HG03558 (cell line): ENCODE data around the gene EPAS1.

ENCODE experiments used
- ATAC-seq: cut with Tn5 transposase; IDR thresholded peaks from one replicate; pipeline ENCODE4 v1.9.1; 2021; ENCODE audit warnings: moderate number of reproducible peaks; ENCODE audit not compliant: unreplicated experiment; ENCODE audit errors: extremely low read depth

The EPAS1 gene

DNA sequence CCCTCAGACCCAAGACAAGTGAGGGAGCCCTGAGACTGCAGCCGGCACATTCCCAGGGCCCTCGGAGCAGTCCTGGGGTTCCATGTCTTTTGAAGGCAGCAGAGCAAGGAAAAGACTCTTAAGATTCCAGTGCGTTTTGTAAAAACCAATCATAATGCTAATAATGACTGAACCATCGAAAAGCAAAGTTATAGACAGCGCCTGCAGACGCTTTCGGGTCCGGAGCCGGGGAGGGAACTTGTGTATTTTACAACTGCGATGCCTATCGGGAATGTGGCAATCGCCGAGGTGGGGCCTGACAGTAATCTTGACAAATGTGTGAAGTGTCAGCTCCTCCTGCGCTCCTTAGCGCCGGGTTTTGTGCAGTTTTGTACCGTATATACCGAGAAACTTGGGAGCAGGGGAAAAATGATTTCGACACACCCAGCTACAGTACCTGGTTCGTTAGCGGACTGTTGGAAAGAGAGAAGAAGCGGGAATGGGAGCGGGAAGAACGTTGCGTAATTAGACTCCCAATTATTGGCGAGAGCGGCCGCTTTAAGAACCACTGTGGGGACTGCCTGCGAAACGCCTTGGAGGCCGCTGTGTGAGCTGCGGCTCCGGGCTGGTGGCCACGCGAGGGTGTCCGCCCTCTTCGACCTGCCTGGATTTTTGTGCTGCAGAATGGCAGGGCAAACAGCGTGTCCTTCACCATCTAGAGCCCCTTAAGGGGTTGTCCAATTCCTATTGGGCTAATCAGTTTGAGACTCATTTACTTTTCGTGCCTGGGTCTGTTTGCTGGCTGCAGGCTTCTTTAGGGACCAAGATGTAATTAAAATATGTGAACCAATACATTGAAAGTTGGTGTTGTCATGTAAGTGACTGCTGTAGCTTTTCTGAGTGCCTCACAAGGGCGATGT, 2.4 kb downstream of the EPAS1 start:
- ATAC-seq = no peak

DNA sequence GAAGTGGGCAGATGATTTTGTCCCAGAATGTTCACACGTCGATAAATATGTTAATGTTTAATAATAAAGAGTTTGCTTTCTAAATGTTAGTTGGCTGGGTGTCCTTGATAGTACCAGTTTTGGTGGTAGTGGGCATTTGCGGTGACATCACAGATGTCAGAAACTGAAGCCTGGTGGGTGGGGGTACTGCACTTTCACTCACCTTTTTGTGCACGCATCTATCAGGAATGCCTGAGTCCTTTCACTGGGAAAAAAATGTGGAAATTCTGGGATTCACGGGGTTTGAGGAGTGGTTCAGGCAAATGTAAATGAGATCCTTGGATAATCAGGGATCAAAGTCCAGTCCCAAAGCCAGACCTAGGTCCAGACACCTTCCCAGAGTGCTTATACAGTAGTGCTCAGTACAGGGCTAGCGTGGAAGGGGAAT, 3.2 kb downstream of the EPAS1 start:
- no peak for ATAC-seq

DNA sequence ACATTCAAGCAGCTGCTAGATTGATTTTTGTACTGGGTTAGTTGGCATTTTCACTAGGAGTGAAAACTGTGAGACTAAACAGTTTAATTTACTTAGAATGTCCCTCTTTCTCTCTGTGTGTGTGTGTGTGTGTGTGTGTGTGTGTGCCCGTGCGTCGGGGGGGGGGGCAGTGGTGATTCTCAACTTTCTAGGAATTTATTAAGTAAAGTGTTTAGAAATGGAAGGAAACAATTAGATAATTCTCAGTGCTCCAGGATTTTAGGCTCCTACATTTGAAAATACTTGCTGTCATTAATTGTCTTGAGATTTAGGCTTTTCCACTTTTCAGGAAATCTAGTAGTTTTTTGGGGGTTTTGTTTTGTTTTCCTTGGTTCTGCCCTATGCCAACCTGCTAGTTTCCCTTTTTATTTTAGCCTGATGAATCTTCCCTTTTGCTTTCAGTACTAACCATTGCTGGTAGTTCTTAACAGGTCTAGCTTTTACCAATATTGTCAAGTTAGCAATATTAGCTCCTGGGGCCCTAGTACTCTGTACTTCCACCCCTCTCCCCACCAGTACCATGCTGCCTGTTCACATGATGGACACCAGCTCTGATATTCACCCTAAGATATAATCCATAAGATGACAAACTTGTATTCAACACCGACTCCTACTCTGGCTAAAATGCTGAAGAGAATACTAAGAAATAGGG, 4.9 kb downstream of the EPAS1 start:
- no peak for ATAC-seq

DNA sequence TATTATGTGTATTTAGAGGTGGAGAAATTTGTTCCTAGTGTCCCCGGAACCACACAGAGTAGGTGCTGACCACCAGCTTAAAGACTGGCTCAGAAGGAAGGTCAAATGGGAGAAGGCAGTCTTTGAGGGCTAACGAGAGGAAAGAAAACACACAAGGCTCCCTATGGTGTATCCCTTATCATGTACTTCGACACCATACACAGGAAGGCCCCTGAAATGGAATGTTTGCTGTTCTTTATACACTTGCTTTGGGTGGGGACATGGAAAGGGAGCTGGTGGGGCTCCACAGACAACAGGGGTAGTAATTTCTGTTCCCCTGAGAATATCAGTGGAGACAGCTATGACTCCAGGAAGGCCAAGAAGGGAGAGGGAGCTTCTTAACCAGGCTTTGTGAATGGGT, 6.0 kb downstream of the EPAS1 start:
- ATAC-seq = no peak

DNA sequence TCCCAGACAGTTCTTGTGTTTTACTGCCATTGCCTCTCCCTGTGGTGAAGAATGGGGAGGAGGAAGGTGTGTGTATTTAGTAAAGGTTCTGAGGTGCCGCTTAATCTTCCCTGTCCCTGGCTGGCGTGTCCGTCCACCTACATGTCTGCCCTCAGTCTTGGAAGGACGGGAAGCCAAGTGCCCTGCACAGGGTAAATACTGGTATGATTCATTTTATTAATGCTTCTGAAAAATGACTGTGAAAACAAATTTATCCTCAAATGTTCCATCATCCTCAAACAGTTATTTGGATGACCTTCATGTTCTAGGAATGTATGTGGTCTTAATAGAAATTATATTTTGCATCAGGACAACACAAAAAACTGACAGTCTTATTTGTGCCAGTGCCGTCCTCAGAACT, 6.6 kb downstream of the EPAS1 start:
- no peak for ATAC-seq

DNA sequence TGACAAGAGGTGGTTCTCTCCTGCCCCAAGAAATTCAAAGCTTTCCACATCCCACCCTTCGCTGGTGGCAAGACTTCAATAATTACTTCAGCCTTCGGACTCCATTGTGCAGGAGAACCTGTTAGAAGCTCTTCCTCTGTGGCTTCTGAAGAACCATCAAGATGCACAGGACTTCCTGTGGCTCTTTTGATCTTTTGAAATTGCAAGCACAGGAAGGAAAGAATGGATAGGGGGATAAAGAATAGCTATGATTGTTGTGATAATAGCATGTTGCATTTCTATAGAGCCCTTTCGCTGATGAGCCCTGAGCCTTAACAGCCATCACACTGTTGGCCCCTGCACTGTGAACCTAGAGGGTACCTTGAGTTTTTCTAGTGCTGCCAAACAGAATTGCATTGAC, 7.4 kb downstream of the EPAS1 start:
- no peak for ATAC-seq

DNA sequence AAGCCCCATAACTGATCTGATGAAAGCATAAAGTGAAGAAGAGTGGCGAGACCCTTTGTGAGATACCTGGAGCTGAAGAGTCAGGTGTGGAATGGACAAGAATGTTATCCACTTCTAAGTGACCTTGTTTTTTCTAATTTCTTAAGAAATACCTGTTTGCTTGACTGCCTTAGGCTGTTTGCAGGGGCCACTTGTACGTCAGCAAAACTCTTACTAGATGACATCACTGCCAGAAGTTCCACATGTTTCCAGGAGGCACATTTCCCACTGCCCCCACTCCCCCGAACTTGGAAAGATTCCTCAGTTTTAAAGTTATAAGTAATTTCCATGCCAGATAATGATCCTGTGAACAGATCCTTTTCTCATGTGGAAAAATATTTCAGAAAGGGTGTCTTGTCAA, 8.0 kb downstream of the EPAS1 start:
- ATAC-seq = no peak

DNA sequence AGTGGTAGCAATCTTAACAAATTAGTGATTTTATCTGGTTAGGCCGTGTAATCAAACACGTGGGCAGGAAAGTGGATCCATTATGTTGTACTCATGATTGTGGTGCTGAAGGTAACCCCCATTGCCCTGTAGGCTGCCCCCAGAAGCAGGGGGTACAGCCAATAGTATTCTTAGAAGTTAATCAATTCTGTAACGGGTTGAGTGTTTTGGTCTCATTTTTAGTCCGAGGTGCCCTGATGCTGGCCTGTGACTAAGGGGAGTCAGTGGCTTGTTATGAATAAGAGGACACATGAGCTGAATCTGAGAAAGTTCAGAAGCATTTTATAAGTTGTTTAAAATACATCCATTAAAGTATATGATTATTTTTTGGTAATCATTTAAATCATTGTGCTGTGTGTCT, 8.6 kb downstream of the EPAS1 start:
- no peak for ATAC-seq

DNA sequence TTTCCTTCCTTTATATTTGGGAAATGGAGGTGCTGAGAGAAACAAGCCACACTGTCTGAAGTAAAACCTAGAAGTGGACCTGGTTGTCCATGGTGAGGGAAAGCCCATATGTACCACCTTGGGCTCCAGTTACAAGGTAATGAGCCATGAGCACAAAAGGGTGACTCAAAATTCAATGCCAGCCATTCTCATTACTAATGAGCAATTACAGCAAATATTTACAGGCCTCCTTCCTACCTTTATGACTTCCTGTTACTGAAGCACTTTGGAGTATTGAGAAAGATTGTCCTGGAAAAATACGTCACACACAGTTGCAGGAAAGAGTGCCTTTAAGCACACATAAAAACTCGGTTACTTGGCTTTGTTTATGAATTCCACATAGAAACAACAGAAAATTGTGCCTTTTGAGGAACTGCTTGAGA, 9.1 kb downstream of the EPAS1 start:
- no peak for ATAC-seq

DNA sequence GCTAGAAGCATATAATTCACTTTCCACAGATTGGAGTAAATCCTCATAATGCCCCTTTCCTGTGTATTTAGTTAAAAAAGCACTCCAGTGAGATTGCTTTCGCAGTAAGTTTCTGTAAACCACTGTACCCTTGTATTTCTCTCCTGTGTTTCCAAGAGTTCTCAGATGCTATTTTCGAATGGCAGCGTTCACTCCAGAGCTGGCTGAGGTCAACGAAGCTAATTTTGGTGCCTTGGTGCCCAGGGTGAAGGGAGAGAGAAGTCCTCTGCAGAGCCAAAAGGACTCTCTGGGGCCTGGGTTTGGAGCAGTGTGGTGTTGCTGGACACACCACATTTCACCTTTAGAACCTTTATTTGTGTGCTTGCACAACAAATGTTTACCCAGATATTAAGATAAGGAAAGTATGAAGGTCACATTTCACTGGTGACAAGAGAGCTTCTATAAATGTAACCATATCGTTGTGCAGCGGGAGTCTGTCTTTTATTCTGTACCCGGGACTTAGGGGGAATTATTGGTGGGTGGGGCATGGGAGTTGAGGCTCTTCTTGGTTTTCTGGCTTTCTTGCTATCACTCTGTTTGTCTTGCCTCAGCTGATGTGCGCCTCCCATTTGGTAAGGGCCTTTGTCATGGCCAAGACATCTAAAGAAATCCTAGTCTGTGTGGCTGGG, 9.9 kb downstream of the EPAS1 start:
- ATAC-seq = no peak

DNA sequence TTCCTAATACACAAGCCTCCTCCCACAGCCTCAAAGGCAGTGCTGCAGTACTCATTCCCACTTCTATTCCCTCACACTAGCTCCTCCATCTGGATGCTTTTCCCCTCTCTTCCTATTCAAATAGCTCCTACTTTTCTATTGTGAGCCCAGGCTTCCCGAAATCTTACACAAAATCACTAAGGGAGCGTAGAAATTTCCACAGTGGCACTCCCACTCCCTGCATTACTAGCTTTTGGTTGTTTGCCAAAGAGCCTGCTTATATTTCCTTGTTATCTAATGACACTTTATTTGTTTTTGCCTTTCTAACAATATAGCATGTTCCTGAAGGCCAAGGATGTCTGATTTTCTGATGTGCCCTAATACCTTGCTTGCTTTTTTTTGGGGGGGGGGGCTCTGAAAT, 10.9 kb downstream of the EPAS1 start:
- no peak for ATAC-seq

DNA sequence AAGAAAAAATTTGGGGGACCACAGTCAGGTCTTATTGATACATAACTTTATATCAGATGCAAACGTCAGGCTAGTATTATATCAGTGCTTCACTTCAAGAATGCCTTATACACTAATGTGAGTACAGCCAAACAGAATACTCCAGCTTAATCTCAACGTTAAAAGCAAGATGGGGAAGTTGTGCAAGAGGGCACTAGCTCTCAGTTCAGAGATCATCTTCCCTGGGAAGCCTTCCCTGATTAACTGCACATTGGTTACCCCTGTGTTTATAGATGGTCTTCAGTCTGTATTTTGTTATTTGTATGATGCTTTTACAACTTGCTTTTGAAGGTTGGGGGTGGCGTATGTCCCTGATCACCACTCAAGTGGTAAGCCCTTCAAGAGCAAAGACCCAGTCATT, 11.4 kb downstream of the EPAS1 start:
- ATAC-seq = no peak

DNA sequence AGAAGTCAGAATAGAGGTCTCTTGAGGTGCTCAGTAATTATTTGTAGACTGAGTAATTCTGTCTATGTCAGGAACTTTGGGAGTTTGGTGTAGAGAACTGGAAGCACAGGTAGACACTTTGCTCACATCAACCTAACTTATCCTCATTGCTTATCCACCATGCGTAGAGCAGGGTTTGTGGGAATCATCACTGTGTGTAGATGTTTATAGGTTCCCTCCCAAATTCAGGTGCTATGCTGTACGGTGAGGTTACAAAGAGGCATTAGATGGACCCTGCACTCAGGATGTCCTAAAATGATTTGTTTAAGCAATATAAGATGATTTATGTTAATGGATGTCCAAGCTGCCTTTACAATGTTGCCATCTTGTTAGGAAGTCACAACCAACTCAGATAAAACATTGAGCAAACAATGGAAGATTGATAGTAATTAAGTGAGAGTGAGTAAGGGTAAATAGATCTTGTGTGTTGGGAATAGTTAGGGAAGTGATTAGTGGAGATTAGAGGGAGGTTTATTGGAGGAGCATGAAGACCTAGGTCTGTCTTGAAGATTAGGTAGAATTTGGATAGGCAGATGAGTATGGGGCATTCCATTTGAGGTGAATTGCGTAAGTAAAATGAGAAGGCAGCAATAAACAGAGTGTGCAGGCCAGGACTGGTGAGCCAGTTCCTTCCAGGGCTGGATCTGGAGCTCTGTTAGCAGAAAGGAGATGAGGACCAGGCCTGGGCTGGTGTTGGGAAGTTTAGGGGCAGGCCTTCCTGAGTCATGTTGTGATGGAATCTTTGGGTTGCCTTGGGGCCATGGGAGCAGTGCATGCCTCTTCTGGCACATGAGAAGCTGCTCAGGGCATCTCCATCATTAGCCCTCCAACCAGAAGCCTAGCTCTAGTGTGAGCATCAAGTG, 12.1 kb downstream of the EPAS1 start:
- ATAC-seq = no peak

DNA sequence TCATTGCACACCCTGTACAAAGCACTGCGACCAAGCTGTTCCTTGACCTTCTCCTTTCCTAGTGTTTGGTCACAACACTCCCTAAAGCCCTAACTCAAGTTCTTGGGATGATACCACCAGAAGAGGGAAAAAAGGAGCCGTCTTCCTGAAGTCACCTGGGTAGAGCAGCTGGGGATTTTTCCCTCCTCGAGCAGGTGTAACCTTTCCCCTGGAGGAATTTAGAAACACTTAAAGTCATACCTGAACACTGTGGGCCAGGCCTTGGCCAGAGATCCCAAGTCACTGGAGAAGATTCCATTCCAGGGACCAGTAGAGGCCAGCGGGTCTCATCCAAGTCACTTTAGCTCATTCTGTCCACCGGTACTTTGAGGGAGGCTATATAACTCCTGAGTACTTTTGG, 13.2 kb downstream of the EPAS1 start:
- no peak for ATAC-seq

DNA sequence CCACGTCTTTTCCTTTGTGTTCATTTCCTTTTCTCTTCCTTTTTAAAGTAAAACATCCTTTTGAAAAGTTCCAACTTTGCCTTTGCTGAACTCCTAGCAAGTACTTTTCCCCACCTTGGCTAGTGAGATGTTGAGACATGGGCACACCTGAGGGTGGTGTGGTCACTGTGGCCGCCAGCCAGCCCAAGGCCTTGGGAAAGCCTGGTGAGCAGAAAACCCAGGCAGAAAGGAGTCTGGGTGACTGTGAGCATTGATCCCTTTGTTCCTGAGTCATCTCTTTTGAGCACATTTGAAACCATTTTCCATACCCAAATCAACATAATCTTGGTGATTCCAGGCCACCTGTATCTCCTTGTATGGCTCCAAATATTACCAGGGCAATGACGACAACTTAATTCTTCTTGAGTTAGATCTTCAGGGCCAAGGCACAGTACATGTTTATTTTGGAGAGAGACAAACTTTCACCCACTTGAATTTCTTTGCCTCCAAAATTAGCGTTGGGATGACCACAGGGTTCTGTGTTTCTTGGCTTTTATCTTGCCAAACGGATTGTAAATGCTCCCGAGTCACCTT, 14.5 kb downstream of the EPAS1 start:
- no peak for ATAC-seq

DNA sequence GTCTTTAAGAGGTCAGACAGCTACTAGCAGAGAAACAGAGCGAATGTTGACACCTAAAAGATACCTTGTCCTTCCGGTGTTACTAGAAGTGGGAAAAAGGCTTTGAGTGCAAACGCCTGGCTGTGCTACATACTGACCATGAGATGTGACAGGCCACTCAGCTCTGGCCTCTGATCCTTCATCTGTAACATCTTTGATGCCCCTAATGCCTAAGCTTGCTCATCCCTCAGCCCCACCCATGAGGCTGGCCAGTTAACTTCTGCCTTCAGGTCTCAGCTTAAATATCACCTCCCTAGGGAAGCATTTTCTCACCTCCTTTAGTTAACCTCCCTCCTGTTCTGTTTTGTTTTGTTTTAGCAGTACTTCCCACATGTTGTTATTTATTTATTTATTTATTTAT, 15.9 kb downstream of the EPAS1 start:
- ATAC-seq = no peak

DNA sequence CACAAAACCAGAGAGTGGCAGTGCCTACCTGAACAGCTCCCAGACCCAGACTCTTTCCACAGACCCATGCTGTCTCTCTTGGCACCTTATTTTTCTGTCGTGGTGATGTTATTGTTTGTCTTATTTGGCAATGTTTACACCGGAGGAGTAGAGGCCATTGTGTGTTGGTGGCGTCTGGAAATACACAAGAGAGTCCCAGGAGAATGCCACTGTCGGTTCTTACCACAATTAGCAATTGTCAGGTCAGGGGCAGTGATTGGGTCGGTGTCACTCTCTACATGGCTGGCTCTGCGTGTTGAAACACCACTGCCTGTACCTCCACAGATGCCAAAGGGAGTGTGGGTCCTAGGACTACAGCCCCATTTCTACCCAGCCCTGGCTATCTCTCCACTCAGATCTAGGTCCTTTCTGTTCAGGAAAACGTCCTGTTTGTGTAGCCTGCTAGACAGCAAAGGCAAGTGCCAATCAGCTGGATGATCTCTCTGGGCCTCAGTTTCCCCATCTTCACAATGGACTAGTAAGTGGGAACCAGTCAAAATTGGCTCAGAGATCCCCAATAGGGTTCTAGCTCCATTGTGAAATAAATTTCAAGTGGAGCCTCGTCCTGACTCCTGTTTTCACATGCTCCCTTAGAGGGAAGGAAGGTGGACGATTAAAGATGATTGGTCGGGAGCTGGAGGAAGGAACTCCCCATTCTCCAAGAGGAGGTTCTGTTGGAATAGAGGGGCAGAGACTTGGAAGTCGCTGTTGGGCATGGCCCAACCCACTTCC, 17.0 kb downstream of the EPAS1 start:
- no peak for ATAC-seq

DNA sequence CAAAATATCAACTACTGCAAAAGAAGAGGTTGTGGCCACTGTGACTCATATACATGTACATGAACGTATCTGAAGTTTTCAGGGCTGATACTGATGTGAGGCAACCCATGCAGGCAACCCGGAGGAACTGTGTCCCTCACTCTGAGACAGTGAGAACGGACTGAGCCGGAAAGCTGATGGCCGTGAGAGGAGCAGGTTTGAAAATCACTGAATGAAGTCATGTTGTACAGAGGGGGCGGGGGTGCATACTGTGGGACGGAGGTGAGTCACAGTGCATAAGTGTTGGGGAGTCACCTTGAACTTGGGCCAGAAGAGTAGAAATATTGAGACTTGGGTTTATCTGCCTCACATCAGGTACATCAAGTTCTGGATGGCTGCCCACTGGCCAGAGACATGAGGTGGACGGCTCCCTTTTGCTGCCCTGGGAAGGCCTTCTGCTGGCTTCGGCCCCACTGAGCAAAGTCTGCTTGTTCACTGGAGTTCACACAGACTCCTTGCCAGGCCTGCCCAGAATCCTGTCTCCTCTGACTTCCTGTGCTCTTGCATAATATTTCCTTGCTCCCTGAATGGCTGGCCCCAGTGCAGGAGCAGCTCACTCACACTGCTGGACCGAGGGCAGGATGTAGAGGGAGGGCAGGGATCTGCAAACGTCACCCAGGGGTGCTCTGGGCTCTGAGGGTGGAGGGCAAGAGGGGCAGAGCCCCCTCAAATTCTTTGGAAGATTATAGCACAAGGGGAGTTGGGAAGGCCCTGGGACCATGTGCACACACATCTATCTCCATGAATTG, 18.1 kb downstream of the EPAS1 start:
- no peak for ATAC-seq
